Suprapubic skin (tissue), 4 donors: ENCODE data around the gene FGF12. TPM values are rescaled to one million over a fixed set of nuclear protein-coding genes. Genes with fewer than 3 reads are reported as not detected.

Experiments used
- DNase-seq, 2 donors: peaks; one replicate each; pipeline ENCODE4 v3.0.0-alpha.2; 2019; ENCODE audit warnings: low spot score in 2 of 2
- H3K27ac ChIP-seq: fragments of 200-600 bp; sonication (generic); one replicate; pipeline ENCODE4 v1.5.1; 2019
- H3K27me3 ChIP-seq: fragments of 200-600 bp; sonication (generic); one replicate; pipeline ENCODE4 v1.5.1; 2019
- H3K36me3 ChIP-seq: fragments of 200-600 bp; sonication (generic); one replicate; pipeline ENCODE4 v1.5.1; 2019
- H3K4me1 ChIP-seq: fragments of 200-600 bp; sonication (generic); one replicate; pipeline ENCODE4 v1.5.1; 2019
- H3K4me3 ChIP-seq: fragments of 200-600 bp; sonication (generic); one replicate; pipeline ENCODE4 v1.5.1; 2019; ENCODE audit warnings: mild to moderate bottlenecking
- H3K9me3 ChIP-seq: fragments of 200-600 bp; sonication (generic); one replicate; pipeline ENCODE4 v1.5.1; 2019
- CTCF ChIP-seq, 2 donors: fragments of 200-600 bp in 1 of 2; fragments of 450-650 bp in 1 of 2; sonication (generic) in 1 of 2; IDR thresholded peaks; one replicate each; pipeline ENCODE4 v1.5.1; 2016 to 2019; ENCODE audit warnings: antibody characterized with exemption in 2 of 2, mild to moderate bottlenecking in 1 of 2, moderate library complexity in 1 of 2
- EP300 ChIP-seq: sonication (generic); formaldehyde crosslinking; IDR thresholded peaks from one replicate; pipeline ENCODE4 v1.6.1; 2017; ENCODE audit warnings: antibody characterized with exemption
- POLR2A ChIP-seq, 2 donors: fragments of 450-650 bp; IDR thresholded peaks; one replicate each; pipeline ENCODE4 v1.6.1; 2017; ENCODE audit warnings: antibody characterized with exemption in 2 of 2, mild to moderate bottlenecking in 2 of 2, moderate library complexity in 2 of 2
- POLR2AphosphoS5 ChIP-seq, 3 donors: sonication (generic); formaldehyde crosslinking; IDR thresholded peaks; one replicate each; pipeline ENCODE4 v1.6.1; 2017; ENCODE audit warnings: antibody characterized with exemption in 3 of 3
- WGBS: methylation state at CpG from one replicate; pipeline ENCODE4 v1.1.5; 2018; 5-methylcytosine and 5-hydroxymethylcytosine counted together
- total RNA-seq, 4 donors: library from RNA; depleted of rRNA; stranded (reverse); fragments of >200 nt; gene quantifications; one replicate each; pipeline ENCODE4 v1.1.0, GENCODE V29; 2016

The FGF12 gene
- total RNA-seq, 4 donors from 2014 or later = 1.5 to 3.6 (median 1.6) TPM

GRCh38 chr3:192299921-192300320, 427.4 kb downstream of the FGF12 start:
- no peaks in the 10 kb centered on the region for H3K9me3 ChIP-seq
- no peaks in the 10 kb centered on the region for H3K27me3 ChIP-seq
- H3K27ac ChIP-seq = no peak overlapping the region
- H3K4me3 ChIP-seq = no peak overlapping the region
- TF ChIP-seq CTCF (IDR thresholded peaks at IDR 0.05) (no peak), POLR2AphosphoS5 (IDR thresholded peaks at IDR 0.05) (no peak), POLR2A (IDR thresholded peaks at IDR 0.05) (no peak), EP300 (no peak)
- H3K4me1 ChIP-seq = no peaks in the 10 kb centered on the region
- 77% methylated on average over 1 of the region's 1 CpG for WGBS
- no peak for DNase-seq
- H3K36me3 ChIP-seq = no peaks in the 10 kb centered on the region

GRCh38 chr3:192296845-192297244, 430.5 kb downstream of the FGF12 start:
- no peaks in the 10 kb centered on the region for H3K36me3 ChIP-seq
- no peak for DNase-seq
- WGBS = 94% methylated on average over 4 of the region's 4 CpGs
- H3K27ac ChIP-seq = no peak overlapping the region
- no peaks in the 10 kb centered on the region for H3K4me1 ChIP-seq
- TF ChIP-seq CTCF (IDR thresholded peaks at IDR 0.05) (no peak), EP300 (no peak), POLR2A (IDR thresholded peaks at IDR 0.05) (no peak), POLR2AphosphoS5 (IDR thresholded peaks at IDR 0.05) (no peak)
- no peaks in the 10 kb centered on the region for H3K27me3 ChIP-seq
- H3K4me3 ChIP-seq = no peak overlapping the region
- H3K9me3 ChIP-seq = no peaks in the 10 kb centered on the region

GRCh38 chr3:192284443-192285072, 442.8 kb downstream of the FGF12 start:
- WGBS = 70% methylated on average over 2 of the region's 2 CpGs
- DNase-seq = no peak
- no peak for TF ChIP-seq CTCF (IDR thresholded peaks at IDR 0.05)
- TF ChIP-seq POLR2A (IDR thresholded peaks at IDR 0.05) = no peak
- no peak for TF ChIP-seq EP300
- no peak for TF ChIP-seq POLR2AphosphoS5 (IDR thresholded peaks at IDR 0.05)

GRCh38 chr3:192281207-192281880, 446.0 kb downstream of the FGF12 start:
- Histone ChIP-seq H3K27ac (no peak overlapping the region), H3K4me1 (no peaks in the 10 kb centered on the region), H3K9me3 (no peaks in the 10 kb centered on the region), H3K27me3 (no peaks in the 10 kb centered on the region), H3K4me3 (no peak overlapping the region), H3K36me3 (no peaks in the 10 kb centered on the region)
- WGBS = 73% methylated on average over 6 of the region's 6 CpGs
- no peak for DNase-seq
- no peak for TF ChIP-seq CTCF (IDR thresholded peaks at IDR 0.05)
- TF ChIP-seq EP300 = no peak

More at GRCh38 chr3:192284443-192285072, 442.8 kb downstream of the FGF12 start:
- Histone ChIP-seq H3K27ac (no peak overlapping the region), H3K9me3 (no peaks in the 10 kb centered on the region), H3K36me3 (no peaks in the 10 kb centered on the region), H3K4me1 (no peaks in the 10 kb centered on the region), H3K27me3 (no peaks in the 10 kb centered on the region), H3K4me3 (no peak overlapping the region)

GRCh38 chr3:192279664-192280063, 447.7 kb downstream of the FGF12 start:
- no peaks in the 10 kb centered on the region for H3K27me3 ChIP-seq
- no peak for DNase-seq
- no peaks in the 10 kb centered on the region for H3K36me3 ChIP-seq
- no peak overlapping the region for H3K4me3 ChIP-seq
- H3K27ac ChIP-seq = no peak overlapping the region
- H3K9me3 ChIP-seq = no peaks in the 10 kb centered on the region
- TF ChIP-seq EP300 (no peak), POLR2AphosphoS5 (IDR thresholded peaks at IDR 0.05) (no peak), POLR2A (IDR thresholded peaks at IDR 0.05) (no peak), CTCF (IDR thresholded peaks at IDR 0.05) (no peak)
- H3K4me1 ChIP-seq = no peaks in the 10 kb centered on the region
- 78% methylated on average over 1 of the region's 1 CpG for WGBS
